GM18867 (cell line): ENCODE data around the gene P2RX3.
"Not testable (repeated sequence)": the region's sequence is repeated elsewhere in the genome, so short reads cannot be mapped to it uniquely, and the experiment has no call there.

Experiments
- ATAC-seq: cut with Tn5 transposase; IDR thresholded peaks from one replicate; pipeline ENCODE4 v1.9.1; 2021; ENCODE audit warnings: mild to moderate bottlenecking, moderate library complexity; ENCODE audit not compliant: unreplicated experiment

Gene P2RX3

GRCh38 chr11:57338142-57338541, at the start of gene P2RX3:
Gene P2RX3 (plus strand): TSS chr11:57338352. CDS start chr11:57338551, 199 bp downstream.
- no peak for ATAC-seq

DNA sequence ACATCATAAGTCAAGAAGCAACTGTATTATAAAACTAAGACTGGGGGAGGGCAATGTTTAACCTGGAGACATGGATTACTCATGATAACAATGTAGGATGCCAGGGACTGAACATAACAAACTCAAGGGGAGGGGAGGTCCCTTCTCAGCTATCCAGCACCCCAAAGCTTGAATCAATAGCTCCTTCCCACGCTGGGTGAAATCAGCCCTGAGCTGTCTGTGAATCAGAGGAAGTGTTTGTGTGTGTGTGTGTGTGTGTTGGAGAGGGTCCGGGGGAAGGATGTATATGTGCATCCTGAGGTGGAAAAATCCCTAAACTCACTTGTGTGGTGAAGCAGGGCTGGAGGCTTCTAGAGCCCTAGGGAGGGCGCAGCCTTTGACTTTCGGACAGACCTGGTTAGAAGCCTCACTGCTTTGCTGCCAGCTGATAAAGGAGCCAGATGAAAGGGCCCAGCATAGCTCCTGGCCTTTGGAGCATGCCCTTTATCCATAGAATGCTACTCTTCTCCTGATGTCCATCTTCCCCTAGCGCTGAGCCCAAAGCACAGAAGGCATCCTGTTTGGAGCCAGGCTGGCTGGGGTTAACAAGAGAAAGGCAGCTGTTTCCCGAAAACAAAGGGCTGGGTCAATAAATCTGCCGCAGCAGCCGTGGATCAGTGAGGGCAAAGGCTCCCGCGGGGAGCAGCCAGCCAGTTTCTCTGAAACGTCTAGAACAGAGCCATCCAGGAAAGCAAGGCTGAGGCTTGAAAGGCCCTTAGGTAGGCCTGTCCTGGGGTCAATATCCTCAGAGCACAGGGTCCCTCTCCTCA, 49.2 kb upstream of the P2RX3 start:
- no peak for ATAC-seq

DNA sequence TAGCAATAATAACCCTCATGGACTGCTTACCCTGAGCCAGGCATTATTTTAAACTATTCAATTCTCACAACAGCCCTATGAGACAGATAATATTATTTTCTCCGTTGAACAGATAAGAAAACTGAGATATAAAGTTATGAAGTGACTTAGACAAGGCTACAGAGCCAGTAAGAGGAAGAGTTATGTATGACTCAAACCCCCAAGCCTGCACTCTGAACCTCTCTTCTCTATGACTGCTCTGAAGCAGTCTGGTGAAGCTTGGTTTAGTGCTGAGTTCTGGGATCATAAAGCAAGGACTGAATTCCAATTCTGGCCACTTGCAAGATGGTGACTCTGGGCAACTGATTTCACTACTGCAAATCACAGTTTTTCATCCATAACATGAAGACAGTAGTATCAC, 47.9 kb upstream of the P2RX3 start:
- ATAC-seq, result no peak

- no peak for ATAC-seq
Measured at GRCh38 chr11:57294225-57295131, 43.7 kb upstream of the P2RX3 start.

DNA sequence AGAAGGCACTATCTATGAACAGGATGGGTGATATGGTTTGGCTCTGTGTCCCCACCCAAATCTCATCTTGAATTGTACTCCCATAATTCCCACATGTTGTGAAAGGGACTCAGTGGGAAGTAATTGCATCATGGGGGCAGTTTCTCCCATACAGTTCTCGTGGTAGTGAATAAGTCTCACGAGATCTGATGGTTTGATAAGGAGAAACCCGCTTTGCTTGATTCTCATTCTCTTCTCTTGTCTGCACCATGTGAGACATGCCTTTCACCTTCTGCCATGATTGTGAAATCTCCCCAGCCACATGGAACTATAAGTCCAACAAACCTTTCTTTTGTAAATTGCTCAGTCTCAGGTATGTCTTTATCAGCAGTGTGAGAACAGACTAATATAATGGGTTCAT, 41.9 kb upstream of the P2RX3 start:
- not testable (repeated sequence) for ATAC-seq

DNA sequence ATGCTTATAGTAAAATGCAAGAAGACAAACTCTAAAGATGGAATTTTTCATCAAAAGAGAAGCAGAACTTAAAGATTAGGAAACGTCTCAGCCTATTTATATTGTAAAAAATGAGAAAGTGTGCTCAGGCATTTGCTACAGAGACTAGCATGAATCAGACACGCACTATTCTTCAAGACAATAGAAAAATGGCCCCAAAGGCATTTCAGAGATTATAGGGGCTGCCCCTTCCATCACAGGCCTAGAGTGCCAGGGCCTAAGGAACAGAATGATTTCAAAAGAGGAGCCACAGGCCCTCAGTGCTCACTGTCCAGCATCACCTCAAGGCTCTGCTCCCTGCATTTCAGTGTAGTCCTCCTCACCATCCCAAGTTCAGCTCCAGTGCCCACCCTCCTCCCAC, 40.9 kb upstream of the P2RX3 start:
- ATAC-seq, result no peak

DNA sequence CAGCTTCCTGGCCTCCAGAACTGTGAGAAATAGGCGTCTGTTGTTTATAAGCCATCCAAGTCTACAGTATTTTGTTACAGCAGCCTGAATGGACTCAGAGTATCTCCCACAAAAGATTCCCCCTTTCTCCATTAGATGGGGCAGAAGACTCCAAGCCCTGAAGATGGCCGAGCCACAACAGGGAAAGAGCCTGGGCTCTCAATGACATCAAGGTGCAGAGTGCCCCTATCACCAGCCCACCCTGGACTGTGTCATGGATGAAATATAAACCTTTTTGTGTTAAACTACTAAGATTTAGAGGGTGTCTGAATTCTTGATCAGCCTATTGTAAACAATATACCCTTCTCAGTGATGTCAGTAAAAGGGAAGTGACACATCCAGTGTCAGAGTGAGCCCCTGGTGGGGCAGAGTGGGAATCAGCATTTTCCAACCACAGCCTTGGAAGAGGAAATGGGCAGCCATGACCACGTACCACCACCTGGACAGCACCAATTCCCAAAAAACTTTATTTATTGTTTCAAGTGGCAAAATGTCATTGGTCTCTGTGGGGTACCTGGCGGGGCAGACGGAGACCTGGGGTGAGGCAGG, 38.9 kb upstream of the P2RX3 start:
- ATAC-seq, result no peak

DNA sequence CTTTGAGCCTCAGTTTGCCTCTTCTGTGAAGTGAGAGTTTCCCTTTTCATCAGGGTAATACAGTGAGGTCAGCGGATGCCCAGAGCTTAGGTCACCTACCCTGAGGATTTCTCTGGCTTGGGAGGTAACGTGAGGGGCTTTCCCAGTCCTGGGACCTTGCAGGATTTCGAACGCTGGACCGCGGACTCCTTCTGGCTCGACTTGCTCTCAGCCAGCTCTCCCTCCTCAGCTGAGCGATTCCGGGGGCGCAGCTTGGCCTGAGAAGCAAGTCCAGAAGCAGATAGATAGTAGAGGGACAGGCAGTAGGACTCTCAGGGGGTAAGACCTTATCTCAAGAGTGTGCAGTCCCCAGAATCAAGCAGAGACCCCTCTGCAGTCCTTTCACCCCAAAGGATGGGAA, 37.4 kb upstream of the P2RX3 start:
- no peak for ATAC-seq

- no peak for ATAC-seq
Measured at GRCh38 chr11:57301711-57302423, 36.3 kb upstream of the P2RX3 start.

GRCh38 chr11:57302489-57302888, 35.7 kb upstream of the P2RX3 start:
- ATAC-seq, result no peak

GRCh38 chr11:57303280-57303989, 34.7 kb upstream of the P2RX3 start:
- no peak for ATAC-seq

- no peak for ATAC-seq
Measured at GRCh38 chr11:57303990-57304579, 34.1 kb upstream of the P2RX3 start.

DNA sequence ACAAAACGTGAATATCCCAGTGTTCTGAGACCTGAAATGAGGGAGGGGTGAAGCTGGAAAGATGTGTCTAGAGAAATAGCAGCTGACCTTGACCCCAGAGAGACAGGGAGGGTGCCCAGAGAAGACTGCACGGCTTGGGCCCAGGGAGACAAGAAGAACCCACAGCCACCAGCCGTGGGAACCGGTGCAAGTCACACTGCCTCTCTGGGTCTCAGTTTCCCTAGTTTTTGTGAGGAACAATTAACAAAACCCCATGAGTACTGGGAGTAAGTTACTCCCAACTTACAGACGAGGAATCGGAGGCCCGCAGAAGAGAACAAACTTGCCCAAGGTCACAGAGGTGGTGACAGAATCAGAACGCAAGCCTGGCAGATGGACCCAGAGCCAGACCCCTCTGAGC, 32.6 kb upstream of the P2RX3 start:
- ATAC-seq, result no peak

DNA sequence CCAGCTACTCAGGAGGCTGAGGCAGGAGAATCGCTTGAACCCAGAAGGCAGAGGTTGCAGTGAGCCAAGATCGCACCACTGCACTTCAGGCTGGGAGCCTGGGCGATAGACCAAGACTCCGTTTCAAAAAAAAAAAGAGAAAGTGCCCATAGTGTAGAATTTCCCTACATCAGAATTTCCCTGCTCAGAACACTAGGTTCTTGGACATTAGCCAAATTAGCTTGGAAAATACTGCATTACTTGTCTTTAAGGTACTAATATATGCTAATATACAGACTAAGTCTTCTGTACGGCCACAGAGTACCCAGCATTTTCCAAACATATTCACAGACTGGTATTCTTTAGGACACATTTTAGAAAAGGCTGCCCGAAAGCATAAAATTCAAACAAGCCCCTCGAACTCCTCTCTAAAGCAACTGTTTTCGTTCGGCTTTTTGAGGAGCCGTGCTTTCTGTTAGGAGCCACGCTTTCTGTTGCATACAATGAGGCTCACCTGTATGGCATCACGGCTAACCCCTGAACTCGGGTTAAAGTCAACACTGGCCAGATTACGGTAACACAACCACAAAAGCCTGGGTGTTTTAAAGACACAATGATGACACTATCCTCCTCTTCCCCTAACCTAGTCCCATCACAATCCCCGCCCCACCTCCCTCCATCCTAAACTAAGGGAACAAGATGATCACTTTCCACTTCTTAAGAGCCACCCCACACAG, 31.8 kb upstream of the P2RX3 start:
- no peak for ATAC-seq

DNA sequence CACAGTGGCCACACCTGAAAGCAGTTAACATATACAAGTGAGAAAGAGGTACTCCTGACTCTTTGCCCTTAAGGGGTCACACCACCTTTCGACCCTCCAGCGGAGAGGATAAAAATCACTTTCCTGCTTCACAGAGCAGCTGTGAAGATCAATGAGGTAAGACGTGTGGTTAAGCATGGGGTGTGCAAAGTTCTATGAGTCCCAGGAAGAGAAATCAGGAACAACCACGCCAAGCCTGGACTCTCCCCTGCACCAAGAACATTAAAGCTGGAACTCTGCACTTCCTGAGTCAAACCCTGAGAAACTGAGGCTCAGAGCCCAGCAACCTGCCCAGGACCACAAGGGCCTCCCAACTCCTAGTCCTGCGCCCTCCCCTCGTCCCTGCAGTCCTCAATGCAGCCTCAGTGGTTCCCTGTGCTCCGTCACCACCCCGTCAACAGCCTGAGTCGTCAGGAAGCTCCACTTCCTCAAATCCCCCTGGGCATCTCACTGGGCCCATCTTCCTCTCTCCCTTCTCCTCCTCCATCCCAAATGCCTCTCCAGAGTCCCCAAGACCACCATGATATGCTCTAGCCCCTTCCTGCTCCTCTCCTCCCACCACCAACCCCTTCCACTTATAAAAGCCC, 31.1 kb upstream of the P2RX3 start:
- no peak for ATAC-seq

DNA sequence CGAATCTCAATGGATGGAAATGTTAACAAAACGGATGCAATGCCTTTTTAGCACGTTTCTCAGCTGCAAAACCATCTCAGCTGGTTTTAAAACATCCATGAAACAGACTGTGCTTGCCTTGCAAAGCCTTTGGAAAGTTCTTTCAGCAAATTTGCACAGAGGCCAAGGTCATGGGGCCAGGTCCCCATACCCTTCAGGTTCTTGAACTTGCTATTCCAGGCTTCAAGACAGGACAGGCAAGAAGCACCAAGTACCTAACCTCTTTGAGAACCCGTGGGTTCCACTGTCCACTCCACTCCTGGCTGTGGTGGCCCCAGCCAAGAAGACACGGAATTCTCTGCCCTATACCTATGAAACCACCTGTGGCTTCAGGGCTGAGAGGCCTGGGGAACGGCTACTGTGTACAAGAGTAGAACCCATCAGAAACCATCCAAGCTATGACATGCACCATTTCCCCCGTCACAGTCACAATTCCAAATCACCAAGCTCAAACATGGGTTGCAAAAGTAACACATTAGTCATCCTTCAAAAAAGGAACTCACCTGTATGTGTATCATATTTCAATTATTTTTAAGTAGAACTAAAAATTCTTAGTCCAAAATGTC, 30.4 kb upstream of the P2RX3 start:
- ATAC-seq, result no peak

DNA sequence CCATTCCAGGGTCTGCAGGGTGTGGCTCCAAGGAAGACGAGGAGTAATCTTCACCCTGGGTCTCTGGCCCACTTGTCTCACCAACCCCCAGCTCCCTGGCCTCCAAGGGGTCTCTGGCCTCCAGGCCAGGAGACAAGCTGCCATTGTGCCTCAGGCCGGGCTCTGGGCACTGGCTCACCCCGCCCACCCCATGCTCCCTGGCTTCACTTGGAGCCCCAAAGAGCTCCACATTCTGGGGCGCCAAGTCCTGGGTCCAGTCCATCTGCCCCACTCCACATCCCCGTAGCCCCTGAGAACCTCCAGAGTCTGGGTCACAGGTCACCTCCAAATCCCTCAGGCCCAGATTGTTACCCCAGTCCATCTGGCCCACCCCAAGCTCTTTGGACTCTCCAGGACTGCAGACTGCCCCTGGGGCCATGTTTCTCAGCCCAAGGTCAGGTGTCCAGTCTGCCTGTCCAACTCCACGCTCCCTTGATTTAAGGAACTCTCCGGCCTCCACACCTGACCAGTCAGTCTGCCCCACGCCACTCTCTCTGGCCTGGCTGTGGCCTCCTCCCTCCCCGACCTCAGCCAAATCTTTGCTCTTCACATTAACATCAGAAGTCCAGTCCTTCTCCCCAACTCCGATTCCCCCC, 29.6 kb upstream of the P2RX3 start:
- ATAC-seq, result no peak
